Breast epithelium (tissue), 4 donors: Measurements from ENCODE around the gene ADARB2. TPM values are rescaled to one million over a fixed set of nuclear protein-coding genes. Genes with fewer than 3 reads are reported as not detected.

Experiments
- DNase-seq, 2 donors: peaks; one replicate each; pipeline ENCODE4 v3.0.0-alpha.2; 2019; ENCODE audit warnings: low spot score in 2 of 2
- H3K27ac ChIP-seq, 2 donors: fragments of 200-600 bp; sonication (generic) in 1 of 2; one replicate each; pipeline ENCODE4 v1.5.1; 2016 to 2019; ENCODE audit warnings: mild to moderate bottlenecking in 1 of 2
- H3K27me3 ChIP-seq, 2 donors: fragments of 200-600 bp; sonication (generic) in 1 of 2; one replicate each; pipeline versions ENCODE4 v1.5.1 to v1.6.0; 2017 to 2019; ENCODE audit warnings: control low read depth in 1 of 2, mild to moderate bottlenecking in 1 of 2
- H3K36me3 ChIP-seq: fragments of 200-600 bp; one replicate; pipeline ENCODE4 v1.5.1; 2019
- H3K4me1 ChIP-seq, 2 donors: fragments of 200-600 bp; sonication (generic); one replicate each; pipeline ENCODE4 v1.5.1; 2016 to 2019; ENCODE audit warnings: control low read depth in 1 of 2
- H3K4me3 ChIP-seq, 3 donors: fragments of 200-600 bp; sonication (generic); 1 replicate in 2 of 3; 2 replicates in 1 of 3; pipeline ENCODE4 v1.5.1; 2016 to 2019; ENCODE audit warnings: mild to moderate bottlenecking in 3 of 3, moderate library complexity in 2 of 3
- H3K9me3 ChIP-seq, 2 donors: fragments of 200-600 bp; sonication (generic) in 1 of 2; one replicate each; pipeline ENCODE4 v1.5.1; 2016 to 2019; ENCODE audit warnings: control low read depth in 1 of 2
- CTCF ChIP-seq, 3 donors: fragments of 450-650 bp; IDR thresholded peaks; one replicate each; pipeline ENCODE4 v1.5.1; 2016 to 2017; ENCODE audit warnings: antibody characterized with exemption in 3 of 3, mild to moderate bottlenecking in 3 of 3, moderate library complexity in 3 of 3
- POLR2A ChIP-seq: fragments of 450-650 bp; IDR thresholded peaks from one replicate; pipeline ENCODE4 v1.6.1; 2016; ENCODE audit warnings: antibody characterized with exemption, mild to moderate bottlenecking, moderate library complexity
- POLR2AphosphoS5 ChIP-seq, 3 donors: sonication (generic); formaldehyde crosslinking; IDR thresholded peaks; one replicate each; pipeline ENCODE4 v1.6.1; 2017; ENCODE audit warnings: antibody characterized with exemption in 3 of 3
- intact Hi-C: fragments of 100-400 bp; cut with DNase I; formaldehyde crosslinking; loops from one replicate; pipeline ENCODE4 v1.15.1; 2023; ENCODE audit warnings: low total_unique reads
- total RNA-seq, 3 donors: library from RNA; depleted of rRNA; stranded (reverse); fragments of >200 nt; gene quantifications; one replicate each; pipeline ENCODE4 v1.1.0, GENCODE V29; 2016

Gene ADARB2
- total RNA-seq, 3 donors from 2014 or later: 0.32 to 3.9 (median 2.0) TPM

GRCh38 chr10:1205450-1206030 lies 531.8 kb downstream of the ADARB2 start:
- Histone ChIP-seq H3K27ac (no peak overlapping the region), H3K27me3 (peaks cover 0 to 2% of the 10 kb centered on the region in 2 donors), H3K9me3 (no peaks in the 10 kb centered on the region), H3K4me3 (no peak overlapping the region), H3K36me3 (no peaks in the 10 kb centered on the region), H3K4me1 (no peaks in the 10 kb centered on the region)
- TF ChIP-seq POLR2AphosphoS5 (IDR thresholded peaks at IDR 0.05) (no peak), CTCF (IDR thresholded peaks at IDR 0.05) (no peak), POLR2A (no peak)
- no peak for DNase-seq
- intact Hi-C loops: no loop called here

- TF ChIP-seq POLR2AphosphoS5 (IDR thresholded peaks at IDR 0.05) (no peak), POLR2A (no peak), CTCF (IDR thresholded peaks at IDR 0.05) (no peak)
- Histone ChIP-seq H3K4me3 (no peak overlapping the region), H3K27me3 (peaks cover 0 to under 1% of the 10 kb centered on the region in 2 donors), H3K27ac (no peak overlapping the region), H3K4me1 (no peaks in the 10 kb centered on the region), H3K36me3 (no peaks in the 10 kb centered on the region), H3K9me3 (no peaks in the 10 kb centered on the region)
- DNase-seq: no peak
- intact Hi-C loops: no loop called here
Observed at GRCh38 chr10:1204434-1205326, 532.6 kb downstream of the ADARB2 start.

GRCh38 chr10:1203704-1204103 lies 533.6 kb downstream of the ADARB2 start:
- no peaks in the 10 kb centered on the region for H3K4me1 ChIP-seq
- no peak for TF ChIP-seq CTCF (IDR thresholded peaks at IDR 0.05)
- no peak for TF ChIP-seq POLR2AphosphoS5 (IDR thresholded peaks at IDR 0.05)
- TF ChIP-seq POLR2A: no peak
- no peaks in the 10 kb centered on the region for H3K36me3 ChIP-seq
- H3K27me3 ChIP-seq: peaks cover 0 to 10% of the 10 kb centered on the region in 2 donors
- H3K27ac ChIP-seq: no peak overlapping the region
- no peaks in the 10 kb centered on the region for H3K9me3 ChIP-seq
- intact Hi-C loops: no loop called here
- DNase-seq: no peak
- H3K4me3 ChIP-seq: no peak overlapping the region

GRCh38 chr10:1203216-1203615 lies 534.1 kb downstream of the ADARB2 start:
- no peak overlapping the region for H3K4me3 ChIP-seq
- peaks cover 0 to 11% of the 10 kb centered on the region in 2 donors for H3K27me3 ChIP-seq
- no peak overlapping the region for H3K27ac ChIP-seq
- no peaks in the 10 kb centered on the region for H3K9me3 ChIP-seq
- no peaks in the 10 kb centered on the region for H3K36me3 ChIP-seq
- TF ChIP-seq CTCF (IDR thresholded peaks at IDR 0.05) (no peak), POLR2AphosphoS5 (IDR thresholded peaks at IDR 0.05) (no peak), POLR2A (no peak)
- H3K4me1 ChIP-seq: no peaks in the 10 kb centered on the region
- intact Hi-C loops: no loop called here
- DNase-seq: no peak

GRCh38 chr10:1202343-1202742 lies 535.0 kb downstream of the ADARB2 start:
- no peak for DNase-seq

More at GRCh38 chr10:1202343-1202742, 535.0 kb downstream of the ADARB2 start:
- no peak overlapping the region for H3K4me3 ChIP-seq
- no peak for TF ChIP-seq POLR2A
- no peak for TF ChIP-seq POLR2AphosphoS5 (IDR thresholded peaks at IDR 0.05)
- TF ChIP-seq CTCF (IDR thresholded peaks at IDR 0.05): no peak
- H3K4me1 ChIP-seq: no peaks in the 10 kb centered on the region
- H3K27me3 ChIP-seq: peaks cover 0 to 11% of the 10 kb centered on the region in 2 donors
- intact Hi-C loops: no loop called here
- H3K27ac ChIP-seq: no peak overlapping the region
- H3K36me3 ChIP-seq: no peaks in the 10 kb centered on the region
- H3K9me3 ChIP-seq: no peaks in the 10 kb centered on the region
